Ovary (tissue), 9 donors: ENCODE data around the gene EMP2. TPM values are rescaled to one million over a fixed set of nuclear protein-coding genes. Genes with fewer than 3 reads are reported as not detected.

Source experiments
- DNase-seq, 5 donors: peaks; one replicate each; pipeline ENCODE4 v3.0.0-alpha.2; 2019 to 2020
- H3K27ac ChIP-seq, 2 donors: fragments of 200-600 bp; one replicate each; pipeline versions ENCODE4 v1.5.1 to v1.8.0; 2019 to 2022
- H3K27me3 ChIP-seq: fragments of 200-600 bp; one replicate; pipeline ENCODE4 v1.8.0; 2022
- H3K36me3 ChIP-seq: fragments of 200-600 bp; sonication (generic); one replicate; pipeline ENCODE4 v1.5.1; 2019
- H3K4me1 ChIP-seq: one replicate; pipeline ENCODE4 v1.8.1; 2013; ENCODE audit warnings: mild to moderate bottlenecking, moderate library complexity; ENCODE audit not compliant: insufficient read depth
- H3K4me3 ChIP-seq: fragments of 200-600 bp; sonication (generic); one replicate; pipeline ENCODE4 v1.5.1; 2017
- H3K9me3 ChIP-seq, 2 donors: fragments of 200-600 bp in 1 of 2; sonication (generic) in 1 of 2; one replicate each; pipeline versions ENCODE4 v1.5.1 to v1.8.1; 2013 to 2019; ENCODE audit warnings: mild to moderate bottlenecking in 1 of 2, moderate library complexity in 1 of 2
- CTCF ChIP-seq, 3 donors: fragments of 450-650 bp in 2 of 3; fragments of 200-600 bp in 1 of 3; IDR thresholded peaks; one replicate each; pipeline versions ENCODE4 v1.5.1 to v1.8.0; 2016 to 2022; ENCODE audit warnings: antibody characterized with exemption in 3 of 3, mild to moderate bottlenecking in 1 of 3
- EP300 ChIP-seq: sonication (generic); formaldehyde crosslinking; IDR thresholded peaks from one replicate; pipeline ENCODE4 v1.6.1; 2017; ENCODE audit warnings: antibody characterized with exemption
- POLR2A ChIP-seq: fragments of 450-650 bp; IDR thresholded peaks from one replicate; pipeline ENCODE4 v1.6.1; 2017; ENCODE audit warnings: antibody characterized with exemption, mild to moderate bottlenecking, moderate library complexity
- WGBS, 3 donors: extraction: QIAGEN DNeasy Blood & Tissue Kit in 1 of 3; methylation state at CpG; one replicate each; pipeline versions ENCODE4 v1.1.5 to v1.1.7; 2013 to 2017; 5-methylcytosine and 5-hydroxymethylcytosine counted together
- intact Hi-C, 4 donors: fragments of 100-400 bp; cut with DNase I; formaldehyde crosslinking; loops; one replicate each; pipeline versions ENCODE4 v1.11.0 to v1.15.1; 2022 to 2023
- polyA plus RNA-seq, 2 donors: library from polyadenylated mRNA; stranded (reverse); fragments of 200-250 nt in 1 of 2; fragments of 350-450 nt in 1 of 2; fragmentation: Illumina TruSeq in 1 of 2; extraction: RNeasy Lipid Tissue Mini Kit (QIAGEN cat#74804) in 1 of 2; gene quantifications; one replicate each; pipeline ENCODE4 v1.2.3, GENCODE V29; 2013 to 2014
- total RNA-seq, 7 donors: library from RNA; depleted of rRNA in 2 of 7; stranded (reverse); fragments of >200 nt in 2 of 7; fragmentation: NEBNext Ultra II Directional in 3 of 7; extraction: Animal tissue kit (Norgen Biotek cat#: 25700) in 3 of 7; gene quantifications; one replicate each; pipeline versions ENCODE4 v1.1.0 to v1.2.4, GENCODE V29; 2016 to 2023
- donor health status: DM: no; HTN: no; CAD: no; lungs with moderate emphysema.
- donor health status: DM: no; HTN: no; CAD: no.
- donor health status: Bipolar disorder and iron deficiency.
- donor health status: DM: yes; HTN: yes; CAD: no.
- donor health status: DM: no; HTN: no; CAD: no.
- donor health status: DM: yes; HTN: yes; CAD: no.

The EMP2 gene
- total and polyA plus RNA-seq, 9 donors = 38.9 to 114 (median 83.0) TPM

DNA sequence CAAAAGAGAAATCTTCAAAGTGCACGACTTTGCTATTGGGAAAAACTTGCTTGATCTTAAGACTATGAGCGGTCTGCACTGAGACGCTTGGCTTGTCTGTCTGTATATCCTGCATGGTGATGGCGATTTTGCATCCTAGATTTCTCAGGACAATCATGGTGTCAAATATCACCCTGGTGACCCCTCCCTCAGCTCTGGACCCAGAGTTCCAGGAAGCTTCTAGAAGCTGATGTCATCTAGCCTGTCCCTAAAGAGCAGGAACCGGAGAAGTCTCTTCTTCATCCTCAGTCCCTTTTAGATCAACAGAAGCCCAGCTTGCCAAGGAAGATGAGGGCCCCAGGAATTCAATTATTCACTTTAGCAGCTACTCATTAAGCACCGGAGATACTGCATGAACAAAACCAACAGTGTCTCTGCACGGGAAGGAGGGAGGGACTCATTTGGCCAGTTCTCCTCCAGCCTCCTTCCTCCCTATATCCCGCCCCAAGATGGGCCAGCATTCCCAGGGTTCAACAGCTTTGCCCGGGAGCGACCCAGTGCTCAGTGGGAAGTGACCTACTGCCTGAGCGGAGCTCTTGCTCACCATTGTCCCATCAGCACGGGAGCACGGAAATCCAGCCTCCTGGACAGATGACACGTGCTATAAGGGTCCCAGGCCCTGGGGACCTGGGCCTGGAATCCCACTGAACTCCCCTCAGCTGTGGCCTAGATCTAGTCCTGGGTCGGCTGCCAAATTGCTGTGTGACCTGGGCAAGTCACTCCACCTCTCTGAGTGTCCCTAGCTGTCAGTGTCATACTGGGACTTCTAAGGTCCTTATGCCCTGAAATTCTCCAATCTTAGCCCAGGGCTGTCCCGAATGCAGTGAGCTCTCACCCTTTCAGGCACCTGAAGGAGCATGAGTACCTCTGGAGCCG is 3.8 kb downstream of the EMP2 start:
- intact Hi-C loops = loop anchor here in 2 of 4 donors (5.0 to 10.0 kb wide), 2 partner anchors 34 to 52 kb away; no protein-coding TSS in a partner anchor
- Histone ChIP-seq H3K27ac (peak overlapping the region; percentile 38 to 94), H3K36me3 (no peaks in the 10 kb centered on the region), H3K9me3 (no peaks in the 10 kb centered on the region), H3K4me3 (no peak overlapping the region), H3K4me1 (peaks cover 24% of the 10 kb centered on the region), H3K27me3 (no peaks in the 10 kb centered on the region)
- TF ChIP-seq EP300 (no peak), CTCF (IDR thresholded peaks at IDR 0.05) (no peak)
- 67 to 71% (median 69%) methylated on average over 17 of the region's 17 CpGs for WGBS, 3 donors
- DNase-seq = no peak

DNA sequence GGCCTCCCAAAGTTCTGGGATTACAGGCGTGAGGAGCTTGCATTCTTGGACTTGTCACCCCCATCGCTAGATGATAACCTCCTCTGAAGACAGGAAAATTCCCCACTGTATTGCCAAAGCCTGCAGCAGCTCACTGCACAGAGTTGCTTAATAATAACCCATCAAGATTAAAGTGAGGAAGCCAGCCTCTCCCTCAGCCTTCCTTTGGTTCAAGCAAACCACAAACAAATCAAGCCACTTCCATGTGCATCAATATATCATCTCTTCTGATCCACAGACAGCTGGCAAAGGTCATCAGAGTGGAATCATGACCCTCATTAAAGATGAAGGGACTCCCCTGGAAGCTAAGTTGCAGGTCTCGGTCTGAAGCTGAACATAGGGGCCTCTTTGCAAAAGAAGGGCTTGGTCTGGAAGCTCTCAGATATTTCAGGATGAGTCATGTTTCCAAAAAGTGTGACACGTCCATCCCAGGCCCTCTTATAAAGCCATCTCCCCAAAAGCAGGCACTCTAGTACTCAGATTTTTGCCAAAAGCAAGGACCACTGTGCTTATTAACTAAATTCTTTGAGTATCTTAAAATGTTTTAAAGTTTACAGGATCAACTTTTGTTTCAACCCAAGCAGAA is 4.8 kb downstream of the EMP2 start:
- H3K4me3 ChIP-seq = no peak overlapping the region
- intact Hi-C loops = loop anchor here in 2 of 4 donors (5.0 to 10.0 kb wide), 2 partner anchors 33 to 51 kb away; no protein-coding TSS in a partner anchor
- no peaks in the 10 kb centered on the region for H3K27me3 ChIP-seq
- no peaks in the 10 kb centered on the region for H3K36me3 ChIP-seq
- peaks cover 20% of the 10 kb centered on the region for H3K4me1 ChIP-seq
- TF ChIP-seq POLR2A = no peak
- TF ChIP-seq EP300 = no peak
- no peak for TF ChIP-seq CTCF (IDR thresholded peaks at IDR 0.05)
- no peak for DNase-seq
- no peak overlapping the region for H3K27ac ChIP-seq
- 61 to 64% (median 62%) methylated on average over 4 of the region's 4 CpGs for WGBS, 3 donors
- H3K9me3 ChIP-seq = no peaks in the 10 kb centered on the region

GRCh38 chr16:10572611-10573010 is 7.8 kb downstream of the EMP2 start:
- no peaks in the 10 kb centered on the region for H3K9me3 ChIP-seq
- intact Hi-C loops = loop anchor here in 1 of 4 donors (10.0 kb wide), 1 partner anchor 48 kb away; no protein-coding TSS in a partner anchor
- no peak for DNase-seq
- H3K36me3 ChIP-seq = no peaks in the 10 kb centered on the region
- H3K27ac ChIP-seq = no peak overlapping the region
- WGBS, 3 donors = 83 to 93% (median 83%) methylated on average over 3 of the region's 3 CpGs
- no peak for TF ChIP-seq POLR2A
- no peak for TF ChIP-seq EP300
- TF ChIP-seq CTCF (IDR thresholded peaks at IDR 0.05) = no peak
- H3K4me3 ChIP-seq = no peak overlapping the region
- H3K4me1 ChIP-seq = peaks cover 11% of the 10 kb centered on the region
- H3K27me3 ChIP-seq = no peaks in the 10 kb centered on the region

- Histone ChIP-seq H3K9me3 (no peaks in the 10 kb centered on the region), H3K36me3 (no peaks in the 10 kb centered on the region), H3K4me1 (no peaks in the 10 kb centered on the region), H3K4me3 (no peak overlapping the region), H3K27me3 (no peaks in the 10 kb centered on the region), H3K27ac (no peak overlapping the region)
- intact Hi-C loops = loop anchor here in 1 of 4 donors (10.0 kb wide), 1 partner anchor 47 kb away; no protein-coding TSS in a partner anchor
- TF ChIP-seq CTCF (IDR thresholded peaks at IDR 0.05) (no peak), POLR2A (no peak), EP300 (no peak)
- 78 to 89% (median 81%) methylated on average over 5 of the region's 5 CpGs for WGBS, 3 donors
- DNase-seq = no peak
Observed at GRCh38 chr16:10571354-10571753, 9.0 kb downstream of the EMP2 start.
